HUDEP-2 (cell line): ENCODE measurements around the gene FRZB.

Experiments used
- DNase-seq, 76 experiments: peaks; one replicate each; lab custom pipeline; 2025; ENCODE audit not compliant: unreplicated experiment in 76 of 76; lab: John Stamatoyannopoulos, UW

The FRZB gene

GRCh38 chr2:182845794-182846417 lies 20.5 kb downstream of the FRZB start:
- DNase-seq, result no peak

DNA sequence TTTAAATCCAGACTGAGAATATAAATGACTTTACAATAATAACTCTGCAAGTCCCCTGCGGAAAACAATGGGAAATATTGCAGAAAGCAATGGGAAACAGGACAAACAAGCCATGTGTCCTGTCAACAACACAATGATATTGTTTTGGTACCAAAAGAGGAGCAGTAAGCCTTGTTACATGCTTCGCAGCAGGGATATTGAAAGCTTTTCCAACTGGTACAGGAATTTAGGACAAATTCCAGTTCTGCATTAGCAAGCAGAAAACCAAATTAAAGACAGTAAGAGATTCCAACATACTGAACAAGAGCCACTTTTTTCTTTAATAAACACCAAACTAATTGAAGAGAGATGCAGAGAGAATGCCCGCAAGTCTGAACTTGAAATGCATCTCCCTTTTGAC lies 30.0 kb downstream of the FRZB start:
- no peak for DNase-seq

DNA sequence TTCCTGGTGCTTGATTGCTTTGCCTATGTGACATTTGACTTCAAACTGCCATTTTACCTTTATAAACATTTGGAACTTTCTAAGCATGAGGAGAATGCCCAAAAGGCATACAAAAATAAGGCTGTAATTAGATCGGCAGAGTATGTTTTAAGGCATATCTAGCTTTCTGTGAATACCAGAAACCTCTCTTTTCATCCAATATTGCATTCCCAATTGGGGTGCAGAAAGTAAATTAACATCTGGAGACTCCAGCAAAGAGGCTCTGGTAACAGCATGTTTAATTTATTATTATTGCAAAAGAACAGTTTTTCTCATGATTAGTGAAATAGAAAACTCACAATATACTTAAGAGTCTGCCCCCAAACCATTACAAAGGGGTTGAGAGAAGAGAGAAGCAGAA lies 32.1 kb downstream of the FRZB start:
- no peak for DNase-seq

GRCh38 chr2:182833084-182833854 lies 33.2 kb downstream of the FRZB start:
- DNase-seq, result no peak

- no peak for DNase-seq
These were observed 34.5 kb downstream of the FRZB start for GRCh38 chr2:182831921-182832320.

- no peak for DNase-seq
These were observed 35.3 kb downstream of the FRZB start for GRCh38 chr2:182831101-182831500.

DNA sequence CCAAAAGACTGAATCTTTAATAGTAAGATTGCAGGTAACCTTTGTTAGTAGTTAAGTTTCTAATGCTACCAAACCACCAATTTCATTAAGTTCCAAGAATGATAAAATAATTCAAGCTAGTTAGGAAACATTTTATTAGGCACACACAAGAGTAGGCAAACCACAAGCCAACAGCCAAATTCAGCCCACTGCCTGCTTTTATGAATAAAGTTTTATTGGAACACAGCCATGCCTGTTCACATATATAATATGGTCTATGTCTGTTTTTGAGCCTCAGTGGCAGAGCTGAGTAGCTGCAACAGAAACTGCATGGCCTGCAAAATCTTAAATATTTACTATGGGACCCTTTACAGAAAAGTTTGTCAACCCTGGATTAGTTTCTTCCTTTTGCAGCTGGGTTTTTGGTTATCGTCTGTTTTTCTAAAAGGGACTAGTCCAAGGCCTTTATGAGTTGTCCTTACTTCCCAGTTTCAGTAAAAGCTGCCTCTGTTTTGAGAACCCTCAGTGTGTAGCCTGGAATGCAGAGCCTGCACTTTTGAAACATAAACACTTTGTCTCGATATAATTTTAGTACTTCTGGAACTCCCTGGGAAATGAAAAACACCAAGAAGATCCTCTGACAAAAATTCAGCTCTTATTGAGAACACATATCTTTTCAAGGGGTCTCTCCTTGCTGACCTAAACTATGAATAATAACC lies 39.1 kb downstream of the FRZB start:
- DNase-seq, result no peak

DNA sequence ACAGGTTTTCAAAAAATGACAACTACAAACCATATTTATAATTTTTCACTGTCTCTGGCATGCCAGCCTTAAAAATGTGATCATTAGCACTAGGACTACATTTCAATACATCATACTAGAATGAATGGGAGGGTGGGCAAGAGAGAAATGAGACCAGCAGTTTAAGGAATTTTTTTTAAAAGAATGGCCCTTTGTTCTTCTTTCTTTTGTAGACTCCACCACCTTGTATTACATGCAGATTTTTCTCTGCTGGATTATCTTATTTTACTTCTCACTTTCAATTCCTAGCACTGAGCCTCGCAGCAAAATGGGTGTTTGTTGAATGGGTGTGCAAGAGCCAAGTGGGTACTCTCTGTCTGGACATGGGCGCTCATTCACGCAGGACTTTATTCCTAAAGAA lies 39.9 kb downstream of the FRZB start:
- DNase-seq, result no peak

DNA sequence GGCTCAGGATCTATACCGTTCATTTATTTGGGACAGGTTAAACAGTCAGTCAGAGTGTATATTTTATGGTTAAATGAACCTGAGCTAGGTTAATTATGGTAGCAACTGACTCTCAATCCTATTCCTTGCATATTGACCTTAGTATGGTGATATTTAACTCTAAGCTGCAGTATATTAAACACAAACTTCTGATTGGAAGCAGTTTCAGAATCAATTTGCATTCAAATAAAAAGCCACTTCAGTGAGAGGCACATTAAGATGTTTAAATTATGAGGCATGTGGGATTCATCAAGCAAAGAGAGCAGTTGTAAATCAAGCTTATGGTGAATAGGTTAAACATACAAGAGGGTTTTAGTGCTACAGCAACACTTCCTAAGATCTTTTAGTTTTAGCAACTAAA lies 40.4 kb downstream of the FRZB start:
- no peak for DNase-seq

DNA sequence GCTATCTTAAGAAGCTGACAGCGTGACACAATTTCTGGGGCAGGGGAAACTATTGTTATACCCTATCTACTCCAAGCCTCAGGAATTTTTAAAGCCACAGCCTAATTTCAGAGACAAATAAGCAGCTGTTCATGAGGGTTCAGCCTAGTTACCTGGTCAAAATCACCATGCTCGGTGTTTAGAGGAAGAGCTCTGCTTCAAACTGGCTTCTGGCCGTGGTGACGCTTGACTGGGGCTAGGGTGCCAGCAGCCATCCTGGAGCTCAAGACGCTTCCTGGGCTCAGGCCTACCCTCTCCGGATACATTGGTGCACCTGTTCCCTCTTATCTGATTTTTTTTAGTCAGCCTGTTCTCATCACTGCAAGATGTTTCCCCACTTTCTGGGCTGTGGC lies 41.7 kb downstream of the FRZB start:
- no peak for DNase-seq

- DNase-seq, result no peak
These were observed 42.2 kb downstream of the FRZB start for GRCh38 chr2:182824056-182824766.

DNA sequence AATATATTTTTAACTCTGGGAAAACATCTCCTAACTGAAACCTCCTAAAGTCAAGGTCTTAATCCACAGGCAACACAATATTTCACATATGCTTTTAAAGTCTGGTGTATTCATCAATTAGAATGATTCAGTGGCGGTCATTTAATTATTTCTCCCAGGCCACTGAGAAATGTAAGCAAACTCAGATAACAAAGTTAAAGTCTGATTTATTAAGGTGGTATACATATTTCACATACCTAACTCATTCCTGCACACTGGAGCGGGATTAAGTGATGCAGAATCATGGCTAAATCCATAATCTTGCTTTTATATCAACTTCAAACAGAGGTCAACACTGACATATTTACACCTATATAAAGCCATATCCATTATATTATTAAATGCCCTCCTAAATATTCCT lies 43.7 kb downstream of the FRZB start:
- DNase-seq, result no peak

GRCh38 chr2:182821182-182821581 lies 45.3 kb downstream of the FRZB start:
- DNase-seq, result no peak

DNA sequence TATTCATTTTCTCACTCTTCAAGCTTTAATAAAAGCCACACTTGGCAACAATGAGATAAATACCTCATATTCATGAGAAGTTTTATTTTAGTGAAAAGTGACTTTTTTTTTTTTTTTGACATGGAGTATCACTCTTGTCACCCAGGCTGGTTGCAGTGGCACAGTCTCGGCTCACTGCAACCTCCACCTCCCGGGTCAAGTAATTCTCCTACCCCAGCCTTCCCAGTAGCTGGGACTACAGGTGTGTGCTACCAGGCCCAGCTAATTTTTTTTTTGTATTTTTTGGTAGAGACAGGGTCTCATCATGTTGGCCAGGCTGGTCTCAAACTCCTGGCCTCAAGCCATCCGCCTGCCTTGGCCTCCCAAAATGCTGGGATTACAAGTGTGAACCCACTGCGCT lies 47.0 kb downstream of the FRZB start:
- DNase-seq, result no peak

GRCh38 chr2:182818925-182819324 lies 47.5 kb downstream of the FRZB start:
- DNase-seq, result no peak

DNA sequence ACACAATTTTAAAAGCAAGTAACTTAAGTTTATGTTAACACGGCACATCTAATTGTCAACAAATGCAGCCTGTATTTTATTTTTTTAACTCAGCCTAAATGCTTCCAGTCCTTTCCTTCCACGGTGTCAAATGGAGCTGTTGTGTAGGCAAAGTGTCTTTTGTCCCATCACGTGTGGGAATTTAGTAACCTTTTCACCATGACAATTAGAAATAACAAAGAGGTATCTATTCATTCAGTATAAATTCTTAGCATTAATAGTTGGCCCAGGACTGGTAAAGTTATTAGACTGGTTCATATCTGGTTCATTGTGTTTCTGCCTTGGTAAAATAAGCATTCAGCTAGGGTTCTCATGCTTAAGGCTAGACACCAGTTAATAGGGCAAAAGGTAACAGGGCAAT lies 47.9 kb downstream of the FRZB start:
- no peak for DNase-seq

DNA sequence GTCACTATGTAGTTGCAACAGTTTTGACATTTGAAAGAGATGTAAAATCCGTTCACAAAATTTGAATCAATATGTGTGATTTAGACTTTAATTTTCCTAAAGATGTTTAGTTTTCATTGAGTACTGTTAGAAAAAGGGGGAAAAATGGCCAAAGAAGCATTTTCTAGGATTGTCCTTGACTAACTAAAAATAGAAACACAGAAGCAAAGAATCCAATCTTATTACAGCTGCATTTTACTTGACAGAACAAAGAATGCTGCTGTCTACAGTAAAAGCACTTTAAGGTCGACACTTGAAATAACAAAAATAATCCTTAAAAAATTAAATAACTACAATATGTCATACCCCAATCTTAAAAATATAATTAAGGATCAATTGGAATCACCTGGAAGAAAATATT lies 48.9 kb downstream of the FRZB start:
- no peak for DNase-seq

DNA sequence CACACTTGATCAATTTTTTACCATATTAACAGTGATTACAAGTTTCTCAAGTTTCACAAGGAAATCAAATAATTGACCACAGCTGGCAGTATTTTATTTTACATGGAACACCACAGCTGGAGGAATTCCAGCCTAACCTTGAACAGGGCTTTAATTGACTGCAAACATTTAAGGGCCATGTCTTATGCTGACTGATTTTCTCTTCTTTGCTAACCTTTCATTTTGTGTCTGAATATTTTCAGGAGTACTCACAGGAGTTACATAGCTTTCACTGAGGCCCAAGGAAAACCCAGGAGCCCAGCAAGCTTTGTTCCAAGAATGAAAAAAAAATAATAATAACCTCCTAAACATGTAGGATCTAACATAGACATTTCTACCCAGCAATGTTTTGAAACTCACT lies 49.6 kb downstream of the FRZB start:
- no peak for DNase-seq

GRCh38 chr2:182814804-182815203 lies 51.6 kb downstream of the FRZB start:
- no peak for DNase-seq

DNA sequence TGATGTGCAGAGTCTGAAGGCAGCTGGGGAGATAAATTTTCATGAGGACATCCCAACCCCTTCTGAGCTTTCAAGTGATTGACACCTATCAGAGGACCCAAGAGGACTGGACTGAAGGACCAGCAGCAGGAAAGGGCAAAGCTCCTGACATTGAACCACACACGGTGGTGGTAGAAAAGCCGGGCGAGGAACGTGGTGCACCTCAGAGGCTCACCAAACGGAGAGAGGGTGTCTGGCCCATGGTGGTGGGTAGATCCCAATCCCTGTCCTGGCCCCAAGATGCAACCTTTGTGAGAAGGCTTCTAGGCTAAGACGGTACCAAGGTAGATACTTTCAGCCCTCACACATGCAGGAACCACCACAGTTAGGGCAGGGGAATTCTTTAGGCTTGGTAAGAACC lies 52.1 kb downstream of the FRZB start:
- DNase-seq, result no peak

- no peak for DNase-seq
These were observed 56.4 kb downstream of the FRZB start for GRCh38 chr2:182810087-182810486.
